K562 (cell line): ENCODE results near the gene RERE. TPM values are rescaled to one million over a fixed set of nuclear protein-coding genes. Genes with fewer than 3 reads are reported as not detected.

ENCODE experiments used
- CSDE1 ChIP-seq, 2 experiments: fragments of 450-650 bp; IDR thresholded peaks; 2 replicates each; pipeline ENCODE4 v1.6.1; 2016; ENCODE audit warnings: mild to moderate bottlenecking in 1 of 2
- HNRNPK ChIP-seq: fragments of 200-400 bp; formaldehyde crosslinking; IDR thresholded peaks from one replicate; pipeline ENCODE4 v1.6.1; 2018; ENCODE audit warnings: mild to moderate bottlenecking, low read depth, low read length; ENCODE audit not compliant: poor library complexity, severe bottlenecking
- ILK ChIP-seq: fragments of 450-650 bp; IDR thresholded peaks from 2 replicates; pipeline ENCODE4 v1.6.1; 2016; ENCODE audit warnings: missing genetic modification characterization, low read depth, mild to moderate bottlenecking, missing compliant biosample characterization, moderate library complexity, borderline replicate concordance
- RBFOX2 ChIP-seq: fragments of 200-400 bp; formaldehyde crosslinking; IDR thresholded peaks from 2 replicates; pipeline ENCODE4 v1.6.1; 2017; ENCODE audit warnings: low read depth, mild to moderate bottlenecking, low read length, moderate library complexity
- SMARCE1 ChIP-seq: fragments of 450-650 bp; IDR thresholded peaks from 2 replicates; pipeline ENCODE4 v1.7.1; 2016; ENCODE audit warnings: mild to moderate bottlenecking
- STAT5B ChIP-seq: fragments of 250-450 bp; sonication (Bioruptor Pico); IDR thresholded peaks from 2 replicates; pipeline ENCODE4 v1.8.0; 2021; ENCODE audit warnings: mild to moderate bottlenecking, inconsistent platforms
- ZC3H8 ChIP-seq: fragments of 450-650 bp; IDR thresholded peaks from 2 replicates; pipeline ENCODE4 v1.6.1; 2017
- ZKSCAN1 ChIP-seq: fragments of 150-350 bp; IDR thresholded peaks from 2 replicates; pipeline ENCODE4 v1.6.1; 2016; ENCODE audit warnings: low read depth, low read length
- polyA plus RNA-seq, 8 experiments: library from polyadenylated mRNA; depleted of rRNA in 4 of 8; stranded (reverse) in 5 of 8; unstranded in 3 of 8; fragments of >200 nt; fragmentation: Nextera tagmentation in 2 of 8; fragmentation: Illumina TruSeq in 1 of 8; extraction: Ambion mirVana in 2 of 8; extraction: Trizol in 1 of 8; gene quantifications; 2 replicates each; pipeline versions ENCODE4 v1.2.1 to v1.2.3, GENCODE V29; 2011 to 2014; ENCODE audit warnings: inconsistent platforms in 1 of 8, missing spikeins in 1 of 8
- total RNA-seq, 7 experiments: library from RNA; depleted of rRNA in 6 of 7; stranded (reverse); fragments of >200 nt in 6 of 7; fragmentation: Illumina TruSeq in 2 of 7; extraction: Trizol in 2 of 7; gene quantifications; 2 replicates each; pipeline versions ENCODE4 v1.2.1 to v1.2.3, GENCODE V29; 2011 to 2021; ENCODE audit warnings: low replicate concordance in 1 of 7
- TF ChIP-seq, protein P1 (sequence below), 2 experiments: fragments of 450-650 bp in 1 of 2; sonication (generic) in 1 of 2; formaldehyde crosslinking in 1 of 2; IDR thresholded peaks; 2 replicates each; pipeline versions ENCODE4 v1.7.1 to v1.9.0; 2016 to 2022; ENCODE audit warnings: inconsistent platforms in 1 of 2, mild to moderate bottlenecking in 1 of 2, missing genetic modification reagents in 1 of 2
- TF ChIP-seq, protein P2 (sequence below): sonication (generic); formaldehyde crosslinking; IDR thresholded peaks from 2 replicates; pipeline ENCODE4 v1.9.0; 2022; ENCODE audit warnings: mild to moderate bottlenecking, missing genetic modification reagents
- TF ChIP-seq, protein P3 (sequence below): conservative IDR thresholded peaks from 2 replicates; pipeline ENCODE4 v1.6.1; 2011; ENCODE audit warnings: low read depth, mild to moderate bottlenecking, low read length; ENCODE audit not compliant: control insufficient read depth
- TF ChIP-seq, protein P4 (sequence below): sonication (generic); formaldehyde crosslinking; IDR thresholded peaks from 2 replicates; pipeline ENCODE4 v1.8.0; 2022; ENCODE audit warnings: mild to moderate bottlenecking, missing genetic modification reagents, borderline replicate concordance

Gene RERE
- total and polyA plus RNA-seq, 9 of the 15 experiments (the other 6 are each of a cell fraction or from before 2014, with no cell fraction given): 3.0 to 51.5 (median 13.4) TPM

DNA sequence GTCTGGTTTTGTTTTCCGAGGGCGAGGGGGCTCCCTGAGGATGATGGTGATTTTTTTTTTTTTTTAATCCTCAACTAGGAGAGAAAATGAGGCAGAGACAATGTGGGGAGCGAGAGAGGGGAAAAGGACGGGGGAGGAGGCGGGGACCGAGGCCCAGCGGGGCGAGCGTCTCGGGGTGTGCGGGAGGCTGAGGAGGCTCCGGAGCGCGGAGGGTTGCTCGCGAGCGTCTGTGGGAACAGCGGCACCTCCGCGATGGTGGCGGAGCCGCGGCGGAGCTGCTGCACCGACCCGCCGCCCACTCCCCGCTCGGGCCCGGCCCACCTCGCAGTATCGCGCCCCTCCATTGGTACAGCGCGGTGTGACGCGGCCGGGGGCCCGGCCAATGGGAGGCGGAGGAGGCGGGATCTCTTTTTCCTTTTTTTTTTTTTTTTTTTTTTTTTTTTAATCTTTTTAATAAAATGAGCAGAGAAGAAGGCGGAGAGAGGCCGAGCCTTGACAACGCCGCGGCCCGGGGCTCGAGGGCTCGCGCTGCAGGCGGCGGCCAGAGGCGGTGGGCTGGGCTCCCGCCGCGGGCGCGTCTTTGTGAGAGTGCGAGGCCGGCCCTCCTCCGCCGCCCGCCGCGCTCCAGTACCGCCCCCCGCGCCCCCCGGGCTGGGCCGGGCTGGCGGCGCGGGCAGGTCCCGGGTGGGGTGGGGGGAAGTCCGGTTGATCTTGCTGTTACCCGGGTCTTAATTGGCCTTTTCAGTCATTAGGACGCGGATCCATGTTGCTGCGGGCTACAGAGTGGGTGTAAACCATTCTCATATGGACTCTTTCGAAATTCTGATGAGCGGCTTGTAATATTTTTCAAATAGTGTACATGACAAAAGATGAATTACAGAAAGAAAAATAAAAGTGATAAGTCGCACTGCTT lies at the start of gene RERE (continued):
- TF ChIP-seq, protein P1, sequence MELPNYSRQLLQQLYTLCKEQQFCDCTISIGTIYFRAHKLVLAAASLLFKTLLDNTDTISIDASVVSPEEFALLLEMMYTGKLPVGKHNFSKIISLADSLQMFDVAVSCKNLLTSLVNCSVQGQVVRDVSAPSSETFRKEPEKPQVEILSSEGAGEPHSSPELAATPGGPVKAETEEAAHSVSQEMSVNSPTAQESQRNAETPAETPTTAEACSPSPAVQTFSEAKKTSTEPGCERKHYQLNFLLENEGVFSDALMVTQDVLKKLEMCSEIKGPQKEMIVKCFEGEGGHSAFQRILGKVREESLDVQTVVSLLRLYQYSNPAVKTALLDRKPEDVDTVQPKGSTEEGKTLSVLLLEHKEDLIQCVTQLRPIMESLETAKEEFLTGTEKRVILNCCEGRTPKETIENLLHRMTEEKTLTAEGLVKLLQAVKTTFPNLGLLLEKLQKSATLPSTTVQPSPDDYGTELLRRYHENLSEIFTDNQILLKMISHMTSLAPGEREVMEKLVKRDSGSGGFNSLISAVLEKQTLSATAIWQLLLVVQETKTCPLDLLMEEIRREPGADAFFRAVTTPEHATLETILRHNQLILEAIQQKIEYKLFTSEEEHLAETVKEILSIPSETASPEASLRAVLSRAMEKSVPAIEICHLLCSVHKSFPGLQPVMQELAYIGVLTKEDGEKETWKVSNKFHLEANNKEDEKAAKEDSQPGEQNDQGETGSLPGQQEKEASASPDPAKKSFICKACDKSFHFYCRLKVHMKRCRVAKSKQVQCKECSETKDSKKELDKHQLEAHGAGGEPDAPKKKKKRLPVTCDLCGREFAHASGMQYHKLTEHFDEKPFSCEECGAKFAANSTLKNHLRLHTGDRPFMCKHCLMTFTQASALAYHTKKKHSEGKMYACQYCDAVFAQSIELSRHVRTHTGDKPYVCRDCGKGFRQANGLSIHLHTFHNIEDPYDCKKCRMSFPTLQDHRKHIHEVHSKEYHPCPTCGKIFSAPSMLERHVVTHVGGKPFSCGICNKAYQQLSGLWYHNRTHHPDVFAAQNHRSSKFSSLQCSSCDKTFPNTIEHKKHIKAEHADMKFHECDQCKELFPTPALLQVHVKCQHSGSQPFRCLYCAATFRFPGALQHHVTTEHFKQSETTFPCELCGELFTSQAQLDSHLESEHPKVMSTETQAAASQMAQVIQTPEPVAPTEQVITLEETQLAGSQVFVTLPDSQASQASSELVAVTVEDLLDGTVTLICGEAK (IDR thresholded peaks at IDR 0.05): peak; percentile 92
- TF ChIP-seq, protein P1 (CRISPR knock-in tag; IDR thresholded peaks at IDR 0.05): peak; percentile 68
- TF ChIP-seq CSDE1 (IDR thresholded peaks at IDR 0.05): 0 out of 4 replicates have a peak, but pooled peaks of 1 of the 2 experiments have one; percentile 59
- 0 out of 2 replicates have a peak, but pooled peaks have one; percentile 40 for TF ChIP-seq ZKSCAN1
- TF ChIP-seq RBFOX2: peak; percentile 98
- TF ChIP-seq, protein P2, sequence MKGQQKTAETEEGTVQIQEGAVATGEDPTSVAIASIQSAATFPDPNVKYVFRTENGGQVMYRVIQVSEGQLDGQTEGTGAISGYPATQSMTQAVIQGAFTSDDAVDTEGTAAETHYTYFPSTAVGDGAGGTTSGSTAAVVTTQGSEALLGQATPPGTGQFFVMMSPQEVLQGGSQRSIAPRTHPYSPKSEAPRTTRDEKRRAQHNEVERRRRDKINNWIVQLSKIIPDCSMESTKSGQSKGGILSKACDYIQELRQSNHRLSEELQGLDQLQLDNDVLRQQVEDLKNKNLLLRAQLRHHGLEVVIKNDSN: no peak
- TF ChIP-seq STAT5B (CRISPR knock-in tag): no peak
- no peak for TF ChIP-seq ZC3H8
- TF ChIP-seq, protein P3, sequence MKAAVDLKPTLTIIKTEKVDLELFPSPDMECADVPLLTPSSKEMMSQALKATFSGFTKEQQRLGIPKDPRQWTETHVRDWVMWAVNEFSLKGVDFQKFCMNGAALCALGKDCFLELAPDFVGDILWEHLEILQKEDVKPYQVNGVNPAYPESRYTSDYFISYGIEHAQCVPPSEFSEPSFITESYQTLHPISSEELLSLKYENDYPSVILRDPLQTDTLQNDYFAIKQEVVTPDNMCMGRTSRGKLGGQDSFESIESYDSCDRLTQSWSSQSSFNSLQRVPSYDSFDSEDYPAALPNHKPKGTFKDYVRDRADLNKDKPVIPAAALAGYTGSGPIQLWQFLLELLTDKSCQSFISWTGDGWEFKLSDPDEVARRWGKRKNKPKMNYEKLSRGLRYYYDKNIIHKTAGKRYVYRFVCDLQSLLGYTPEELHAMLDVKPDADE: peak; percentile 69; the same call in 1 of the 2 replicates
- TF ChIP-seq SMARCE1: peak; percentile 72
- TF ChIP-seq ILK (tag): no peak
- TF ChIP-seq, protein P4, sequence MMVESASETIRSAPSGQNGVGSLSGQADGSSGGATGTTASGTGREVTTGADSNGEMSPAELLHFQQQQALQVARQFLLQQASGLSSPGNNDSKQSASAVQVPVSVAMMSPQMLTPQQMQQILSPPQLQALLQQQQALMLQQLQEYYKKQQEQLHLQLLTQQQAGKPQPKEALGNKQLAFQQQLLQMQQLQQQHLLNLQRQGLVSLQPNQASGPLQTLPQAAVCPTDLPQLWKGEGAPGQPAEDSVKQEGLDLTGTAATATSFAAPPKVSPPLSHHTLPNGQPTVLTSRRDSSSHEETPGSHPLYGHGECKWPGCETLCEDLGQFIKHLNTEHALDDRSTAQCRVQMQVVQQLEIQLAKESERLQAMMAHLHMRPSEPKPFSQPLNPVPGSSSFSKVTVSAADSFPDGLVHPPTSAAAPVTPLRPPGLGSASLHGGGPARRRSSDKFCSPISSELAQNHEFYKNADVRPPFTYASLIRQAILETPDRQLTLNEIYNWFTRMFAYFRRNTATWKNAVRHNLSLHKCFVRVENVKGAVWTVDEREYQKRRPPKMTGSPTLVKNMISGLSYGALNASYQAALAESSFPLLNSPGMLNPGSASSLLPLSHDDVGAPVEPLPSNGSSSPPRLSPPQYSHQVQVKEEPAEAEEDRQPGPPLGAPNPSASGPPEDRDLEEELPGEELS (CRISPR knock-in tag): no peak
- TF ChIP-seq HNRNPK: peak; percentile 91
